ENCODE measurements around the gene CDHR3. TPM values are rescaled to one million over a fixed set of nuclear protein-coding genes. Genes with fewer than 3 reads are reported as not detected.

The CDHR3 gene
- total and polyA plus RNA-seq, 2 donors (not counting 3 experiments of a cell fraction or from before 2014, with no cell fraction given) = 0.46 to 2.3 TPM

DNA sequence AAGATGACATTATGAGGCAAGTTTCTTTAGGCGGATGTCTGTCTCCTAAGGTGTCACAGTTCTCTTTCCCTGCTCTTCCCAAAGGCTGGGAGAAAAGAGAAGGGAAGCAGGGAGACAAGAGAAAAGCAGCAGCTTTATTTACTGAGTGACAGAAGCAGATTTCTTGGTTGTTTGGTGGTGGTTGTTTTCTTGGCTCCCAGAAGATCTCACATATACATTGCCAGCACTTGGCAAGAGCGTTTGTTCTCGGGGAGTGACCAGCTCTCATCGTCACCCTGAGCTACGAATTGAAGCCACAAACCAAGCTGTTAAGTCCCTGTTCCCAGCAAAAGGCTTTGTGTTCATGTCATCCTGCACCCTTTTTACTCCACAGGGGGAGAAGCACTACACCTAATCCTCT, 11.4 kb downstream of the CDHR3 start:
- DNase-seq (ENCODE audit: low read depth, low spot score) (no peak), FAIRE-seq (no peak)
- Histone ChIP-seq H3K27ac (ENCODE audit: insufficient read depth, low read depth, low read length) (no peak overlapping the region), H3K9ac (replicated peaks; ENCODE audit: extremely low read depth, insufficient read depth, low read length) (no peak overlapping the region), H3K4me1 (ENCODE audit: control insufficient read depth, extremely low read depth, insufficient read depth, low read length) (no peaks in the 10 kb centered on the region), H3K9me3 (replicated peaks; ENCODE audit: control insufficient read depth, insufficient read depth, low read length) (no peaks in the 10 kb centered on the region), H3K79me2 (ENCODE audit: control insufficient read depth, insufficient read depth, low read length) (no peaks in the 10 kb centered on the region), H3K27me3 (ENCODE audit: control insufficient read depth in 2 of 2, insufficient read depth in 2 of 2, low read length in 2 of 2) (peaks cover 10 to 12% of the 10 kb centered on the region in 2 experiments), H3K4me3 (replicated peaks in 1 of 3; ENCODE audit: insufficient read depth in 1 of 3, low read depth in 1 of 3, low read length in 3 of 3) (no peak overlapping the region), H3K36me3 (ENCODE audit: control insufficient read depth in 2 of 2, extremely low read depth in 1 of 2, insufficient read depth in 2 of 2, low read length in 2 of 2) (no peaks in the 10 kb centered on the region), H3K9me1 (replicated peaks; ENCODE audit: control insufficient read depth, extremely low read depth, insufficient read depth, low read length) (no peaks in the 10 kb centered on the region), H3K4me2 (ENCODE audit: insufficient read depth, low read length) (no peak overlapping the region), H4K20me1 (replicated peaks; ENCODE audit: control insufficient read depth, extremely low read depth, insufficient read depth, low read length) (no peaks in the 10 kb centered on the region), H2AFZ (ENCODE audit: low read depth, low read length) (no peak overlapping the region)
- dilution Hi-C loops (cut with MboI; ENCODE audit: extremely low pct_ligation_motif_present, low sequenced_read_pairs) (no loop called here), intact Hi-C loops (cut with micrococcal nuclease) (no loop called here)
- TF ChIP-seq EZH2 (IDR thresholded peaks at IDR 0.05; ENCODE audit: borderline replicate concordance, low read depth, low read length, severe bottlenecking) (no peak), GATA2 (IDR thresholded peaks at IDR 0.05; ENCODE audit: insufficient read depth, insufficient read length, low read depth, low read length) (no peak), FOS (IDR thresholded peaks at IDR 0.05; ENCODE audit: borderline replicate concordance, insufficient read depth, low read length) (no peak), MYC (IDR thresholded peaks at IDR 0.05; ENCODE audit: low read depth, low read length) (no peak), JUN (IDR thresholded peaks at IDR 0.05; ENCODE audit: borderline replicate concordance, insufficient read depth, insufficient read length, low read depth) (no peak), POLR2AphosphoS5 (IDR thresholded peaks at IDR 0.05; ENCODE audit: insufficient read depth, low read depth, low read length) (no peak), POLR2A (IDR thresholded peaks at IDR 0.05; ENCODE audit: low read depth, low read length) (no peak)
- TF ChIP-seq, protein P1, sequence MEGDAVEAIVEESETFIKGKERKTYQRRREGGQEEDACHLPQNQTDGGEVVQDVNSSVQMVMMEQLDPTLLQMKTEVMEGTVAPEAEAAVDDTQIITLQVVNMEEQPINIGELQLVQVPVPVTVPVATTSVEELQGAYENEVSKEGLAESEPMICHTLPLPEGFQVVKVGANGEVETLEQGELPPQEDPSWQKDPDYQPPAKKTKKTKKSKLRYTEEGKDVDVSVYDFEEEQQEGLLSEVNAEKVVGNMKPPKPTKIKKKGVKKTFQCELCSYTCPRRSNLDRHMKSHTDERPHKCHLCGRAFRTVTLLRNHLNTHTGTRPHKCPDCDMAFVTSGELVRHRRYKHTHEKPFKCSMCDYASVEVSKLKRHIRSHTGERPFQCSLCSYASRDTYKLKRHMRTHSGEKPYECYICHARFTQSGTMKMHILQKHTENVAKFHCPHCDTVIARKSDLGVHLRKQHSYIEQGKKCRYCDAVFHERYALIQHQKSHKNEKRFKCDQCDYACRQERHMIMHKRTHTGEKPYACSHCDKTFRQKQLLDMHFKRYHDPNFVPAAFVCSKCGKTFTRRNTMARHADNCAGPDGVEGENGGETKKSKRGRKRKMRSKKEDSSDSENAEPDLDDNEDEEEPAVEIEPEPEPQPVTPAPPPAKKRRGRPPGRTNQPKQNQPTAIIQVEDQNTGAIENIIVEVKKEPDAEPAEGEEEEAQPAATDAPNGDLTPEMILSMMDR (IDR thresholded peaks at IDR 0.05; ENCODE audit: extremely low read depth in 1 of 2, insufficient read depth in 1 of 2, low read depth in 1 of 2, low read length in 2 of 2) = no peak
- TF ChIP-seq, protein P2, sequence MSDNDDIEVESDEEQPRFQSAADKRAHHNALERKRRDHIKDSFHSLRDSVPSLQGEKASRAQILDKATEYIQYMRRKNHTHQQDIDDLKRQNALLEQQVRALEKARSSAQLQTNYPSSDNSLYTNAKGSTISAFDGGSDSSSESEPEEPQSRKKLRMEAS (IDR thresholded peaks at IDR 0.05; ENCODE audit: insufficient read depth, insufficient read length) = no peak
- no TSS peak for BruUV-seq (replicated peaks)
- CTCF ChIA-PET = interaction anchor here (0.8 to 1.2 kb wide), 2 partner anchors 9 to 210 kb away, joined by 3 to 4 read pairs; no protein-coding TSS in a partner anchor
- POLR2A ChIA-PET = no interaction called here

Measured in endothelial cell of umbilical vein (primary cell).